CD4-positive, alpha-beta T cell treated with Interleukin-15 for 4 hours (primary cell): ENCODE results near the gene PAGR1.
A peak's percentile ranks its signal among the peaks of the same experiment; 100 is the strongest.
"Not testable (repeated sequence)": the region's sequence is repeated elsewhere in the genome, so short reads cannot be mapped to it uniquely, and the experiment has no call there.

ENCODE experiments used
- DNase-seq: peaks from one replicate; pipeline ENCODE4 v3.0.0-alpha.2; 2020; ENCODE audit warnings: low spot score

The PAGR1 gene

DNA sequence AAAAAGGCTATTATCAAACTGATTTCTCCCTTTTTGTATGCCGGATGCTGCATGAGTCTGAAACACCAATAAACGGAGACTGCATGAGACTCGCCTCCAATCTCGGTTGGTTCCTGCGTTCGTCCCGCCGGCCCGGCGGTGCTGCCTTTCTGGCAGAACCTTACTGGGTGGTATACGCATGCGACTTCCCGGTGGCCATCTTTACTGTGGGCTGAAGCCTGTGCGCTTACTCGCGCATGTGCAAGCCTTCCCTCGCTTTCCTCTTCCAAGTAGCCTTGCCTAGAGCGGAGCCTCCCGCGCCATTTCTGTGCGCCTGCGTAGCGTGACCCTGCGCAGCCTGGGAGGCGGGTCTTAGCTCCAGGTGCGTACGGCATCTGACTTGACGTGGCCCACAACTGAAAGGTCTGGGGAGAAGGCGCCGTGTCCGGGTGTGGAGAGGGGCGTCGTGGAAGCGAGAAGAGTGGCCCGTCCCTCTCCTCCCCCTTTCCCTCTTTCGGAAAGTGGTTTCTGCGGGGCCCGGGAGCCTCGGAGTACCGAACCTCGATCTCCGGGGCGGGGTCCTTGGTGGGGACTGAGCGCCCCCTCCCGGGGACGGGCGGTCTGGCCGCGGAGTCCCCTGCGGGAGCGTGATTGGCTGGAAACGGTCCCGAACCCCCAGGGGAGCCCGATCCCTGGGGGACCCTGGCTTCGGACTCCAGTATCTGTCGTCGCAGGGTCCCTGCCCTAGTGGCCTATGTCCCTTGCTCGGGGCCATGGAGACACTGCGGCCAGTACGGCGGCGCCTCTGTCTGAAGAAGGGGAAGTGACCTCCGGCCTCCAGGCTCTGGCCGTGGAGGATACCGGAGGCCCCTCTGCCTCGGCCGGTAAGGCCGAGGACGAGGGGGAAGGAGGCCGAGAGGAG lies at the start of gene PAGR1:
Gene PAGR1 (plus strand): TSS at position 360 of the 901 bp plus-strand sequence. CDS start 374 bp downstream, at position 734.
- DNase-seq: peak; percentile 100

- DNase-seq: no peak
Measured at GRCh38 chr16:29766571-29766970, 49.4 kb upstream of the PAGR1 start.

GRCh38 chr16:29767062-29767461 lies 48.9 kb upstream of the PAGR1 start:
- DNase-seq: no peak

DNA sequence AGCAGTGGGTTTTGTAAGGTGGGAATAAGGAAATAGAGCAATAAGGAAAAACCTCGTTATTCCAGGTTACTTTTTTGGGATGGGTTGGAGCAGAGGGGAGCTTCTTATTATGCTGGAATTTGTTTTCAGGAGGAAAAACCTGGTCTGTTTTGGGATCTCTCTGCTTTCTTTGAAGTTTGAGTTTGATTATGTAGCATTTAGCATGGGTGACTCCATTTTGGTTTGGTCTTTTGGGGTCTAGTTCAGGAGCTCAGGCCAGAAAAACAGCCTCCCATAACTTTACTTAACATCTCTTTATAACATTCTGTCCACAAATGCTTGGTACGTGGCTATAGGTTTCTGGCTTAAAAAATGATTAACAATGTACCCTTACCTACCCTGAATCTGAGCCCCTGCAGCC lies 46.4 kb upstream of the PAGR1 start:
- no peak for DNase-seq

- DNase-seq: no peak
Measured at GRCh38 chr16:29770250-29770929, 45.6 kb upstream of the PAGR1 start.

DNA sequence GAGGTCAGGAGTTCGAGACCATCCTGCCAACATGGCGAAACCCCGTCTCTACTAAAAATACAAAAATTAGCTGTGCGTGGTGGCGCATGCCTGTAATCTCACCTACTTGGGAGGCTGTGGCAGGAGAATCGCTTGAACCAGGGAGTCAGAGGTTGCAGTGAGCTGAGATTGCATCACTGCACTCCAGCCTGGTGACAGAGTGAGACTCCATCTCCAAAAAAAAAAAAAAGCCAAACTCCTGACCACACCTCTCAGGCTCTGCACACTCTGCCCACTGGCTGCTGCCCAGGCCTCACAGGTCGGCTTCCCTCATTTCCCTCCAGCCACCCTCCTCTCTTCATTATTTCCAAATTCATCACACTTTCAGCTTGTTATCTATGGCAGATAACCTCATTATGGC lies 43.6 kb upstream of the PAGR1 start:
- DNase-seq: not testable (repeated sequence)

GRCh38 chr16:29774730-29775129 lies 41.2 kb upstream of the PAGR1 start:
- DNase-seq: no peak

GRCh38 chr16:29775742-29776408 lies 40.1 kb upstream of the PAGR1 start:
- DNase-seq: no peak

DNA sequence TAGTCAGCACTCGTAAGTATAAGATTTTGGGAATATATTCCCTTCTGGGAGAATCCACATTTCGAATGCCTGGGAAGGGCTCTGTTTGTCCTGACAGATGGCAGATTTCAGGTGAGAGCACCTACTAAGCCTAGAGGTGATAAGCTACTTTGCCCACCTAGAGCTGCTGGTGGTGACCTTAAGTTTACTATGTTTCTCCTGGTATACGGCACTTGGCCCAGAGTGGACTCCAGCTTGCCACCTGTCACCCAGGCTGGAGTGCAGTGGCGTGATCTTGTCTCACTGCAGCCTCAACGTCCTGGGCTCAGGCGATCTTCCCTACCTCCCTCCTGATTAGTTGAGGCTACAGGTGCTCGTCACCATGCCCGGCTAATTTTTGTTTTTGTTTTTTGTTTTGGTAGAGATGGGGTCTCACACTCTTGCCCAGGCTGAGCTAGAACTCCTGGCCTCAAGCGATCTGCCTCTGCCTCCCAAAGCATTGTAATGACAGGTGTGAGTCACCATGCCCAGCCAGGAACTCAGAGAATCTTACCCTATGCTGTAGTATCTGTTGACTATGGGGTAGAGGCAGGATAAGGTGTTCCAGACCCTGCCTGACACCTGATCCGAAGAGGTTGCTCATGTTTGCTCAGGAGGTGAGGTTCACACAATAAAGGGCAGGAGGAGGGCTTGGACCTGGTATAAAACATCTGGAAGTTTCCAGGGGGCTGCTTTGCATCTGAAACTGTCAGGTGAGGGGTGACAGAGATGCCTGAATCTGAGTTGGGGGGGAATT lies 38.2 kb upstream of the PAGR1 start, which contains the start of gene ZG16:
Gene ZG16 (plus strand): TSS at position 681 of the 775 bp plus-strand sequence. CDS start 1,011 bp downstream, outside the sequence.
- DNase-seq: no peak

DNA sequence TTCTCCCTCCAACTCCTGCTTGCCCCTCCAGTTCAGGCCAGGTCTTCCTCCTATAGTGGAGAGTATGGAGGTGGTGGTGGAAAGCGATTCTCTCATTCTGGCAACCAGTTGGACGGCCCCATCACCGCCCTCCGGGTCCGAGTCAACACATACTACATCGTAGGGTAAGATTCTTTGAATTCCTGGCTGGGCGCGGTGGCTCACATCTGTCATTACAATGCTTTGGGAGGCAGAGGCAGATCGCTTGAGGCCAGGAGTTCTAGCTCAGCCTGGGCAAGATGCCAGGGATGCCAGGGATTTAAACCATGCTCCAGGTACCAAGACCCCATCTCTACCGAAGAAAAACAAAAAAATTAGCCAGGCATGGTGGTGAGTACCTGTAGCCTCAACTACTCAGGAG lies 36.5 kb upstream of the PAGR1 start:
- no peak for DNase-seq

DNA sequence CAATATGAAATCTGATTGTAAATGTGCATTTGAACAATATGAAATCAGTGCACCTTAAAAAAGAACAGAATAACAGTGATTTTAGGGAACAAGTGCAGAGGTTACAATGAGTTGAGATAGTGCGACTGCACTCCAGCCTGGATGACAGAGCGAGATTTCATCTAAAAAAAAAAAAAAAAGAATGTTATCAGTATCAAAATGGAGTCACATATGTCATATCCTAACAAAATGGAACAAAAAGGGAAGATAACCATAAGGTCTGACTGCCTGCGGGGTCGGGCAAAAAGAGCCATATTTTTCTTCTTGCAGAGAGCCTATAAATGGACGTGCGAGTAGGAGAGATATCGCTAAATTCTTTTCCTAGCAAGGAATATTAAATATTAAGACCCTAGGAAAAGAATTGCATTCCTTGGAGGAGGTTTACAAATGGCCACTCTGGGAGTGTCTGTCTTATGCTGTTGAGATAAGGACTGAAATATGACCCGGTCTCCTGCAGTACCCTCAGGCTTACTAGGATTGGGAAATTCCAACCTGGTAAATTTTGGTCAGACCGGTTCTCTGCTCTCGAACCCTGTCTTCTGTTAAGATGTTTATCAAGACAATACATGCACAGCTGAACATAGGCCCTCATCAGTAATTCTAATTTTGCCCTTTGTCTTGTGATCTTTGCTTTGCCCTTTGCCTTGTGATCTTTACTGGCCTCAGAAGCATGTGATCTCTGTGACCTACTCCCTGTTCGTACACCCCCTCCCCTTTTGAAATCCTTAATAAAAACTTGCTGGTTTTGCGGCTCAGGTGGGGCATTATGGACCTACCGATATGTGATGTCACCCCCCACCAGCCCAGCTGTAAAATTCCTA lies 32.6 kb upstream of the PAGR1 start:
- not testable (repeated sequence) for DNase-seq

DNA sequence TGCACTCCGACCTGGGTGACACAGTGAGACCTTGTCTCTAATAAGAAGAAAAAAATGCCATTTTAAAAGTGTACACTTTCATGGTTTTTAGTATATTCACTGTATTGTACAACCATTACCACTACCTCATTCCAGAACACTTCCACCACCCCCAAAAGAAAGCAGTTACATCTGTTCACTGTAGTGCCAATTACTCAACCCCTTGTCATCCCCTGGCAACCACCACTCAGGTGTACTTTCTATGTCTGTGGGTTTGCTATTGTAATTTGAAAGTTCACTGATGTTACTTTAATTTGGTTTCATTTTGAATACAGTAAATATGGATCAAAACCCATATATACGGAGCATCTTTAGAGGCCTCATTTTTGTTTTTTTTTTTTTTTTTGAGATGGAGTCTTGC lies 31.8 kb upstream of the PAGR1 start:
- peak; percentile 31 for DNase-seq

- peak; percentile 79 for DNase-seq
Measured at GRCh38 chr16:29784901-29785500, 31.0 kb upstream of the PAGR1 start.

DNA sequence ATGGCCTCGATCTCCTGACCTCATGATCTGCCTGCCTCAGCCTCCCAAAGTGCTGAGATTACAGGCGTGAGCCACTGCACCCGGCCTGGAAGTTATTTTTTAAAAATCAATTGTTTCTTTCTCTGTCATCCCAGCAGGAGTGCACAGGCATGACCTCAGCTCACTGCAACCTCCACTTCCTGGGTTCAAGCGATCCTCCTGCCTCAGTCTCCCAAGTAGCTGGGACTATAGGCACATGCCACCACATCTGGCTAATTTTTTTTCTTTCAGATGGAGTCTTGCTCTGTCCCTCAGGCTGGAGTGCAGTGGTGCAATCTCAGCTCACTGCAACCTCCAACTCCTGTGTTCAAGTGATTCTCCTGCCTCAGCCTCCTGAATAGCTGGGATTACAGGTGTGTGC lies 28.8 kb upstream of the PAGR1 start:
- DNase-seq: not testable (repeated sequence)

DNA sequence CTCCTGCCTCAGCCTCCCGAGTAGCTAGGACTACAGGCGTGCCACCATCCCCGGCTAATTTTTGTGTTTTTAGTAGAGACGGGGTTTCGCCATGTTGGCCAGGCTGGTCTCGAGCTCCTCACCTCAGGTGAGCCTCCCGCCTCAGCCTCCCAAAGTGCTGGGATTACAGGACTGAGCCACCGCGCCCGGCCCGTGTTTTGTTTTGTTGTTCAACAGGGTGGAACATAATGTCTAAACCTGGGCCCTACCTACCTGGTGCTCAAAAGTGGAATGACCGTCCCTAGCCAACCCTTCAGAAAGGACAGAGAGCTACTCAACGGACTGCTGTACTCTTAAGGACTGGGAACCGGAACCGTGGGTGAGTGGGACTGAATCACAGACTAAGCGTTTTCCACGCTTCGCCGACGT lies 26.2 kb upstream of the PAGR1 start:
- no peak for DNase-seq

DNA sequence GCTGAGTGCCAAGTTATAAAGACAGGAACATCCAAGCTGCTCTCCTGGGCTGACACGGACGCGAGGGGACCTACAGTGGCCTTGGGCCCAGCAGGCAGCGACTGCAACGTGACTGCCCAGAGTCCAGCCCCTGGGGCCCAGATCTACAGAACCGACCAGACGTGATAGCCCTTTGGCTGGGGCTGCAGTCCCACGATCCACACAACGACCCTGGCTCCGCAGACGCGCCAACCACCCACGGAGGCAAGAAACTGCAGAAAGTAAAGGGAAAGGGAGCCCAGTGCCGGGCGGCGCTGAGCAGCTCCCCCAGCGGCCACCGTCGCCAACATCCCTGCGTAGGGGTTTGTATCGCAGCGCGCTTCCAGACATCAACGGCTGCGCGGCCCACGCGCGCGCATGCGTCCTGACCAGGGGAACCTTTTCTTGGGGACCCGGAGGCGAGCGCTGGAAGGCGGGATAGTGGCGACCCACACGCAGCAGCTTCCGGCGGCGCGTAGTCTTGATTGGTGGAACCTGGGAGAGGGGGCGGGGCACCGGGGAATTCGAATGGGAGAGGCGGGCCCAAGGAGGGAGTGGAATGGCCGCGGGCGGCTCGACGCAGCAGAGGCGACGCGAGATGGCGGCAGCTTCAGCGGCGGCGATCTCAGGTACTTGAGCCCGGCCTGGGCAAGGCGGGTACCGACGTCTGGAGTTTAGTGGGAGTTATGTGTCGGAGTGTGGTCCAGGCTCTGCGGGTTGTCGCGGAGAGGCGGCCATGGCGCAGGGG lies 25.6 kb upstream of the PAGR1 start, which contains the start of gene KIF22:
Gene KIF22 (plus strand): TSS at position 569 of the 766 bp plus-strand sequence. CDS start 9 bp downstream, at position 578.
- peak; percentile 100 for DNase-seq

GRCh38 chr16:29790949-29791844 lies 24.8 kb upstream of the PAGR1 start:
- DNase-seq: peak; percentile 10
